Raji (cell line): Measurements from ENCODE around the gene ACKR3.

Experiments
- POLR2A ChIP-seq: IDR thresholded peaks from 2 replicates; pipeline ENCODE4 v1.6.1; 2011; ENCODE audit warnings: low read depth, low read length, control low read depth; ENCODE audit not compliant: insufficient read depth

Gene ACKR3

GRCh38 chr2:236602678-236603077 lies 33.1 kb downstream of the ACKR3 start:
- TF ChIP-seq POLR2A = no peak

GRCh38 chr2:236603361-236604015 lies 33.9 kb downstream of the ACKR3 start:
- no peak for TF ChIP-seq POLR2A

DNA sequence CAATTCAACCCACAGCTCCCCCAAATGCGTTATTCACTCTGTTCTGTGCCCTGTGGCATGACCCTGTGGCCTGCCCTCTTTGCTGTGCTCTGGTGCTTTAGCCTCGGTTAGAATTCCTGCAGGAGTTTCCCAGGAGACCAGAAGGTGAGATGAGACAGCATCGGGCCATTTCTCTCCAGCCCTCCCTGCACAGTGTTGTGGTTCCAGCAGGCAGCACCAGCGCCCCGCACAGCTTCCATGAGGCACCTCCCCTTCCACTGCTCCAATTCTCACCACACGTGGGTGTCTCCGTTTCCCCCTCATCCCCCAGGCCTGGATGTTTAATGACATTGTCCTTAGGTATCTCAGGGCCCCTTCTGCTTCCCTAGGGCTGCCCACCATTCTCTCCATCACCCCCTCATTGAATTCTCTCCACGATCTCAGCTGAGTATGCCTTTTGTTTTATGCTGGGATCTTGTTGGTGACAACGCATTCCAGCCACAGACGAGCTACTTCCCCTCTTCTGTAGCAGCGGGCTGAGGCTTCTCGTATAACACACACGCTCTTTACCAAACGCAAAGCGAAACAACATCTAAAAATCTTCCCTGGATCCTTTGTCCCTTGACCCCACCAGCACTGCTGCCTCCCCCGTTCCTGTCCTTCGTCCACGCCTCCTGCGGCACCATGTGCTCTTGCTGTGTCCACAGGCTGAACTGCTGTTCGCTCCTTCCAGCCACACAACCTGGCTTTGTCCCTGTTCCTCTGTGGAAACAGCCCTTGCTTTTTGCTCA lies 35.1 kb downstream of the ACKR3 start:
- TF ChIP-seq POLR2A = no peak

GRCh38 chr2:236605345-236605734 lies 35.7 kb downstream of the ACKR3 start:
- no peak for TF ChIP-seq POLR2A

DNA sequence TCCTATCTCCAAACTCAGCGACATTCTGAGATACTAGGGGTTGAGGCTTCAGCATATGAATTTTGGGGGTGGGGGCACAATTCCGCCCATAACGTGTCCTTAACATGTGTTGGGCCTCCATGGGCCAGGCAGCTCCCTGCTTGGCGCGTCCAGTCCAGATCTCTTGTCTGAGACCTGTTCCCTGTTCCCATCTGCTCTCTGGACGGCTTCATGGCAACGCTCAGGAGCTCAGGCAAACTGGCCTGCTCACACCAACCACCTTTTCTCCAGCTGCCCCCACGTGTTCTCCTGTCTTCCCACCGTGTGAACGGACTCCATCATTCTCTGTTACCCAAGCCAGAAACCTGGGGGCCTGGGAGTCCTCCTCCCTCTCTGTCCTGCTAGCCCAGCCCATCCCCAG lies 36.4 kb downstream of the ACKR3 start:
- no peak for TF ChIP-seq POLR2A

DNA sequence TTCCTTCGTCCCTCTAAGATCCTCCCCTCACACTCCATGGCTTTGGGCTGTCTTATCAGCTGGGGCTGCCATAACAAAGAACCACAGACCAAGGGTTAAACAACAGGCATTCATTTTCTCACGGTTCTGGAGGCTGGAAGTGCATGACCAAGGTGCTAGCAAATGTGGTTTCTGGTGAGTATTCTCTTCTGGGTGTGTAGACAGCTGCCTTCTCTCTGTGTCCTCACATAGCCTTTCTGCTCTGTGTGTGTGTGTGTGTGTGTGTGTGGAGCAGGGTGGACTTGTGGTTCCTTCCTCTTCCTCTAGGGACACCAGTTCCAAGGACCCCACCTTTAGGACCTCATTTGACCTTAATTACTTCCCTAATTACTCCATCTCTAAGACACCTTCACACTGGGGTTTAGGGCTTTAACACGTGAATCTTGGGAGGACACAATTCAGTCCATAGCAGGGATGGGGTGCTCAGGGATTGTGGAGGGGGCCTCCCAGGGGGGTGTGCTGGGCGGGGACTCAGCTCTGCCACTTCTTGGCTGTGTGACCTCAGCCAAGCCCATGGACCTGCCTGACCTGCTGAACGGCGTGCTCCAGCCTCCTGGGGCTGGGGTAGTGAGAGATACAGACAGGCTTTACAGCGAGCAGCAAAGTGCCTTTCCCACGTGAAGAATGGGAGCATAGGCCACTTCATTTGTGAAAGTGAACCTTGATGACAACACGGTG lies 38.0 kb downstream of the ACKR3 start:
- TF ChIP-seq POLR2A = no peak

DNA sequence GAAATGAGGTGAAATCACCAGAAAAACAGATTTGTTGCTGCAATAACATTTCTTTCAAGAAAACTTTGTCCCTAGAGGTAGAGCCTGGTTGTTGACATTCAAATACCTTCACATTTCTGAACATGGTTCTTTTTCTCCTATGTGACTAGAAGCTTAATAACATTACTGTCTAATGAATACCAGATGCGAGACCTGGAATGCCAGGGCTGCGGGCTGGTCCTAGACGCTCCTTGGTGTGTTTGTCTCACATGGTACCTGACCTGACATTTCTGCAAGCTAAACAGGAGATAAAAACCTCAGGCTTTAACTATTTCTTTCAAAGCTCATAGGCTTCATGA lies 38.5 kb downstream of the ACKR3 start:
- no peak for TF ChIP-seq POLR2A

GRCh38 chr2:236608710-236609109 lies 39.1 kb downstream of the ACKR3 start:
- no peak for TF ChIP-seq POLR2A

DNA sequence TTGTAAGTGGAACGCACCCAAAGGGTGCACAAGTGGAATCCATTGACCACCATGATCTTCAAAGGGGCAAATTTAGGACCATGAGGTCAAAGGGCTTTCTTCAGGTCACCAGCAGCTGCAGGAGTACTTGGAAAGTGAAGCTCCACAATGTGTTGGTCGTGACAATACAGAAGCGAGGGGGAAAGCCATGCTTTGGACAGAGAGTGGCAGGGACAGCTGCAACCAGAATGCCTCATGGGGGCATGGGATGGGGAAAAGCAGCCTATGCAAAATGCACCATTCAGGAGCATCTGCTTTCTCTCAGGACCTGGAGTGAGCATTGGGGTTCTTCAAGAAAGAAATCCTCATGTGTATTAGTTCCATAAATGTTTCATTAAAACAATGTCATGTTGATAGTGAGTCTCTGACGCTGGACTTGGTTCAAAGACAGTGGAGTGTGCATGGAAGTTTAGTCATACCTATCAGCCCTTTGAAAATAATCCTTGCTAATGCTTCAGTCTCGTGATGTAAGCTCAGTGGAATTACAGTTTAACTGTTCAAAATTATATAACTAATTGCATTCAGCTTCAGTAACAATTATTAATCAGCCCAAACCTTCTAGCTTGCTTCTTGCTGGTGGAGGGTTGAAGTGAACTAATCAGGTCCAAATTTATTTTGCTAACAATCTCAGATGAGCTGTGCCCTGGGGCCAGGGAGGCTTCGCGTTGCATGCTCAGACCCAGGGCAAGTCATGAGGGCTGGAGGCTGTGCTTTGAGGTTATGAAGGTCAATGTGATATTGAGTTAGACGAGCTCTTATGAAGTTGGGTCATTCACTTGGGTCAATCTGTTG lies 41.6 kb downstream of the ACKR3 start:
- TF ChIP-seq POLR2A = no peak

DNA sequence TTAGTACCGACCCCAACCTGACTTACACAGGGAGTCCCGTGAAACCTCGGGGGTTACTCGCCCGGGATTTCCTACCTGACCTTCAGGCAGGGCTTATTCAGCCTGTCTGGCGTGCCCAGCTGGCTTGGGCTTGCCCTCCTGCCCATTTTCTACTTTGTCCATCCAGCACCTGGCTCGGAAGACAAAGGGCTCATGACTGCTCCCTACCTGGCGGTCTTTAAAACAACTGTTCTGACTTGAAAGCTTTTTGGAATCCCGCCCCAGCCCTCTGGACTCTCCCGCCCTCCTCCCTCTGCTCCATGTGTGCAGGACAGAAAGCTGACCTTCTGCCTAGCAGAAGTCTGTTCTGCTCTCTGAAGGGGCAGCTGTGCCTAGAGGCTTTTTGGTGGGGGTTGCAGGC lies 43.1 kb downstream of the ACKR3 start:
- no peak for TF ChIP-seq POLR2A

DNA sequence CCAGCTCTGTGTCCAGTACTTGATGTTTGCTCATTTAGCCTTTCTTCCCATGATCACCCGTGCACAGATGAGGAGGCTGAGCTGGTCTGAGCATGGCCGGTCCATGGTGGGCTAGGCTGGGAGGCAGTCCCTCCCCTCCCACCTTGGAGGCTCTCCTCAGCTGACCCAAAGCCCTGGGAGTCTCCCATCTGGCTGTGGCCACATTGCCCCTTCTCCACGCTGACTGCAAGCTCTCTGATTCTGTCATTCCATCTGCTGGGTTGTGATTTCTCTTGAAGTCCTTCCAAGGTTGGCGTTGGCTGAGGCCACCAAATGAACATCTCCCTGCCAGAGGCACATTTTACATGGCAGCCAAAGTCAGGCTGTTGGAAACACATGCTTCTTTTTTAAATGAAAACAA lies 44.0 kb downstream of the ACKR3 start:
- no peak for TF ChIP-seq POLR2A

DNA sequence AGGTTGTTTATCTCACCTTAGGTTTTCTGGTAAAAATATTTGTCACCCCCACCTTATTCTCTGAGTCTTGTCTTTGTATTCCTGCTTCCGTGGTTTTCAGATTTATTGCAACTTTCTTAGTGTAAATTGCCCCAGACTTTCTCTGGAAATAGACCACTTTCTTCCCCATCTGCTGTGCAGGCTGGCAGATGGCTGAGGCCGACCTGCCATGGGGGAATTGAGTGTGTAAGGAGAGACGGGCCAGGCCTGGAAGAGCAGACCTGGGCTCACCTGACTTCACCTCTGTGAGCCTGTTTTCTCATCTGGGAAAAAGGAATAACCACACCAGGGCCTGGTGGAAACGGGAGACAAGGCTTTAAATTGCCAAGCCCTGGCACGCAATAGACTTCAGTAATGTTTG lies 44.9 kb downstream of the ACKR3 start:
- no peak for TF ChIP-seq POLR2A

DNA sequence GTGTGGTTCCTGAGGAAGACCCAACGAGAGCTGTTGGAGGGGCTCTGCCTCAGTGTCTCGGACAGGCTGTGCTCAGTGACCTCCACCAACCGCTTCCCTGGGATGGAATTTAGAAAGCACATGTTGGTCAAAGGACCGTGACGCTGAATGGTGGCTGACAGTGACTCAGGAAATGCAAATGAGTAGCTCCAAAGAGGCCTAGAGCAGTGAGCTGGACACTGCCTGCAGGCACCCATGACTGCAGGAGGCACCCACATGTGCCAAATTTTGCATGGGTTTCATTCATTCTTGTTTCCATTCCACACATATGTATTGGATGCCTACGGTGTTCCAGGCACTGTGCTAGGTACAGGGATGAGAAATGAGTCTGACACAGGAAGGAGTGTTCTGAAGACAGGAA lies 46.4 kb downstream of the ACKR3 start:
- no peak for TF ChIP-seq POLR2A

DNA sequence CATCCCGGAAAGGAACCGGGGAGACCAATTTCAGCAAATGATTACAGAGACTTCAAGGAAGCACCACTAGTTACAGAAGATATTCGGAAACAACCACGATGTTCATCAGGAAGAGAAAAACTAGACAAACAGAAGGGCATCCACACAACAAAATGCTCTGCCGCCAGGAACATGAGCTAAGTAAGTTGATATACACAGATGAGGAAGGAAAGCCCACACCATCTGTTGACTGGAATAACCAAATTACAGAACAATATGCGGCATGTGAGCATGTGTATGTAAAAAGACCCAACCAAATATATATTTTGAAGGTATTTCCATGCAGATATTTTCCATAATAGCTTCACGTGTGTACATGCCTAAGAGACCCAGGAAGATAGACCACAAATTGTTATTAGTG lies 47.0 kb downstream of the ACKR3 start:
- no peak for TF ChIP-seq POLR2A

DNA sequence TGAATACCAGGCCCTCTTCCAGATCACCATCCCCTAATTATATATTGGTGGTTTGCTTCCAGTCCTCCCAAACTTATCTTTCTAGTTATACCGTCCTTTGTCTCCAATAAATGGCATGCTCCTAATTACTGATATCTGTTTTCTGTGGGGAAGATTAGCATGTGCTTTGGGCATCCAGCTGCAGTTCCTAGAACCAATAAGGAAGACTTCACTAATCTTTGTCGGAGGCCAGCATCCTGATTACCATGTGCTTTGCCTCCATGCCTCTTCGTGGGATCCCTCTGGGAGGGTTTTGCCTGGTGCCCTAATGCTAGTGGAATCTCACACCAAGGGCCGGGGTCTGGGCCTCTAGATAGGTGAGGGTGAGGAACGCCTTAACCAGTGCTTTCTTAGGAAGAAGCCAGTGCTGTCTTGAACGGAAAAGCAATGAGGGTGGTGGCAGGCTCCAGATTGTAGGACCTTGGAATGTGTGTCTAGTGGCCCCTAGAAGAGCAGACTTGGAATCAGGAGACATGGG lies 47.7 kb downstream of the ACKR3 start:
- TF ChIP-seq POLR2A = no peak

DNA sequence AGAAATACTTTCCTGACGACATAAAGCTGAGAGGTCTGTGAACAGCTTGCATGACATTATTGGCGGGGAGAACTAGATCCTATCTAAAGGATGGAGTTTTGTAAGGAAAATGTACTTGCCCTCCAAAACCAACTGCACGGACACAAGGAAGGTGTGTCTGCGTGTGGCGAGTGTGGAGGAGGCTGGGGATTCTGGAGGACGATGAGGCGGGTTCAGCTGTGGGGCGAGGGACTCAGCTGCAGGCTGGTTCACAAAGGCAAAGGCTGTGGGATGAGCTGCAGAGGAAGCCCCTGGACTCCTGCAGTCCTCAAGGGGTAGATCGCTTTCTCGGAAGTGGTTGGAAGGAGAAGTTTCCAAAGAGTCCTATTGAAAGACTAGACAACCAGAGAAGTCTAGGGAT lies 48.2 kb downstream of the ACKR3 start:
- no peak for TF ChIP-seq POLR2A

DNA sequence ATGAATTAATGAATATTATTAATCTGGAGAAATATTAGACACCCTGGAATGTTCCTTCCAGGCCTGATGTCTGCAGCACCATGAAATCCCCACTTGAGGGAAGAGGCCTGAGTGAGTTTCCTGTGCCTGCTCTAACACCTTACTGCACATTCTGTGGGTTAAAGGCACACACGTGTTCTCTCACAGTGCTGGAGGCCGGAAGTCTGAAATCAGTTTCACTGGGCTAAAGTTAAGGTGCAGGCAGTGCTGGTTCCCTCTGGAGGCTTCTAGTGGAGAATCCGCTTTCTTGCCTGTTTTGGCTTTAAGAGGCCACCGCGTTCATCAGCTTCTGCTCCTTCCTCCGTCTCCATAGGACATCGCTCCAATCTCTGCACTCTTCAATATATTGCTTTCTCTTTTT lies 48.7 kb downstream of the ACKR3 start:
- no peak for TF ChIP-seq POLR2A
